Muscle layer of colon (tissue), 2 donors: ENCODE results near the gene TCTN2.

Experiments used
- H3K27ac ChIP-seq: one replicate; pipeline ENCODE4 v1.7.0; 2013; ENCODE audit warnings: low read depth, mild to moderate bottlenecking, low read length, moderate library complexity
- H3K27me3 ChIP-seq, 2 donors: one replicate each; pipeline ENCODE4 v1.7.0; 2013; ENCODE audit warnings: low read length in 2 of 2, mild to moderate bottlenecking in 2 of 2; ENCODE audit not compliant: insufficient read depth in 2 of 2, control insufficient read depth in 1 of 2
- H3K36me3 ChIP-seq: one replicate; pipeline ENCODE4 v1.7.0; 2013; ENCODE audit warnings: mild to moderate bottlenecking, low read length; ENCODE audit not compliant: insufficient read depth
- H3K4me1 ChIP-seq: one replicate; pipeline ENCODE4 v1.7.0; 2013; ENCODE audit warnings: mild to moderate bottlenecking, low read length; ENCODE audit not compliant: insufficient read depth
- H3K4me3 ChIP-seq, 2 donors: one replicate each; pipeline ENCODE4 v1.7.0; 2013; ENCODE audit warnings: low read length in 2 of 2, low read depth in 1 of 2, mild to moderate bottlenecking in 1 of 2, moderate library complexity in 1 of 2
- H3K9ac ChIP-seq: one replicate; pipeline ENCODE4 v1.7.0; 2013; ENCODE audit warnings: low read length
- H3K9me3 ChIP-seq: one replicate; pipeline ENCODE4 v1.7.0; 2013; ENCODE audit warnings: mild to moderate bottlenecking, low read length
- donor health status: abdominal sarcoma.
- donor health status: Adenocarcinoma of cecum.

TCTN2 gene

DNA sequence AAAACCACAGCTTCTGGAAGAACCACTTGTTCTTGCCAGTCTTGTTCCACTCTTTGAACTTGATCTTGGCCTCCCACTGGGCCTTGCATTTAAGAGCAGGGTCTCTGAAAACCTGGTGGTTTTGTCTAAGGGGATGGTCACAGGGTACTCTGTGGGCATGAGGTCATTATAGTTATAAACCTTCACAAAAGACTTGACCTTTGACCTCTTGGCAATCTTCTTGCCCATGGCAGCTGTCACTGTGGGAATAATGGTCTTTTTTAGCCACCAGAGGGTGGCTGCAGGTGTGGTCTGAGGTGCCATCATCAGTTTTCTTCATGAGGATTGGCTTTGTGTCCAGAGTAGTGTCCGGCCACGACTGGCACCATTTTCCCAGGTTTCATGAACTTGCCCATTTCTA, 50.3 kb downstream of the TCTN2 start:
- H3K27me3 ChIP-seq = no peaks in the 10 kb centered on the region
- no peaks in the 10 kb centered on the region for H3K36me3 ChIP-seq

DNA sequence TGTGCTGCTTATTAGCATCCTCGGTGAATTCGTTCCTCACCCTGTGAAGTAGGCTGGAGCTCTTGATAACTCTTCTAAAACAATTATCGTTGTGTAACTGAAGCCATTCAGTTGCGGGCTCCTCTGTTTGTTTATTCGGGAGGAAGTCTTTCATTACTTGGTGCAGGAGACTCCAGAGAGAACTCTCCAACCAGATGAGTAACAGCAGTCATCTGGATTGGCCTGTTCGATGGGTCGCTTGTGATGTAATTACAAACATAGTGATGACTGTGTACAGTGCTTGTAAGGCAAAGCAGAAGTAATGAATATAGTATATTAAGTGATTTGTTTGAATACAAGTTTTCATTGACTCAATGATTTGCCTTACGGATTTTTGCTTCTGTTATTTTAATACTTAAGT, 52.1 kb downstream of the TCTN2 start:
- Histone ChIP-seq H3K36me3 (peaks cover 12% of the 10 kb centered on the region), H3K4me3 (no peak overlapping the region), H3K9ac (no peak overlapping the region), H3K27me3 (no peaks in the 10 kb centered on the region), H3K9me3 (no peaks in the 10 kb centered on the region), H3K4me1 (no peaks in the 10 kb centered on the region), H3K27ac (no peak overlapping the region)

More for the DNA sequence above, 50.3 kb downstream of the TCTN2 start:
- no peak overlapping the region for H3K27ac ChIP-seq
- no peaks in the 10 kb centered on the region for H3K4me1 ChIP-seq
- no peak overlapping the region for H3K9ac ChIP-seq
- no peaks in the 10 kb centered on the region for H3K9me3 ChIP-seq
- no peak overlapping the region for H3K4me3 ChIP-seq

DNA sequence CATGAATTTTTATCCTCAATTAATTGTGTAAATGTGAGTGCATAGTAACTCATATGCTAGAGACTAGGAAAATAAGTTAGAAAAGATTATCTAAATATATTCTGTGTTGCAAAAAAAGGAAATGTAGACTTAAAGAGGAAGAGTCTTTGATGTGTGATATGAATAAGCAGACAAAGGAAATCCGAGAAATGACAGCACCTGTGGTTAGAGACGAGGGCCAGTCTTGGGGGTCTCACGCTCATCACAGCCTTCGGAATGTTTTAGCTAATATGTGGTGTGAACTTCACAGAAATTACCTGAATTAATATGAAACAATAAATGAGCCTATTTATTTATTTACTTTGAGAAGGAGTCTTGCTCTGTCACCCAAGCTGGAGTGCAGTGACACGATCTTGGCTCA, 52.9 kb downstream of the TCTN2 start:
- H3K9ac ChIP-seq = no peak overlapping the region
- H3K4me3 ChIP-seq = no peak overlapping the region
- no peaks in the 10 kb centered on the region for H3K4me1 ChIP-seq
- no peaks in the 10 kb centered on the region for H3K27me3 ChIP-seq
- H3K36me3 ChIP-seq = peaks cover 16% of the 10 kb centered on the region
- H3K27ac ChIP-seq = no peak overlapping the region
- no peaks in the 10 kb centered on the region for H3K9me3 ChIP-seq

DNA sequence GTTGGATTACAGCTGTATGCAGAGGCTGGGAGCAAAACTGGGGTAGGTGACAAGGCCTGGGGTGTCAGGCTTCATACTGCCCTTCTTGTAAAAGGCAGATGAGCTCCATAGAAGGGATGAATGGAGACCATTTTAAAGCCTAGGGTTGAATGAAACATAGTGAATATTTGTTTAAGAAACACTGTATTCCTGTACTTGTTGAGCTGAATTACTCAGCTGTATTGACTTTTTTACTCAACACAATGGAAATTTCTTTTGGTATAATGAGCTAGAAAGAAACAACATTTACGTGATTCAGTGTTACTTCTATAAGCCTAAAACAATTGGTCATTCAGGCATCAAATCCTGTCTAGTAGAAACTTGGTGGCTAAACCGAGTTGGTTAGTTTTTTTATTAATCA, 55.3 kb downstream of the TCTN2 start:
- H3K36me3 ChIP-seq = peaks cover 18% of the 10 kb centered on the region
- no peak overlapping the region for H3K27ac ChIP-seq
- no peak overlapping the region for H3K9ac ChIP-seq
- H3K27me3 ChIP-seq = no peaks in the 10 kb centered on the region
- H3K9me3 ChIP-seq = no peaks in the 10 kb centered on the region
- H3K4me1 ChIP-seq = no peaks in the 10 kb centered on the region
- no peak overlapping the region for H3K4me3 ChIP-seq

DNA sequence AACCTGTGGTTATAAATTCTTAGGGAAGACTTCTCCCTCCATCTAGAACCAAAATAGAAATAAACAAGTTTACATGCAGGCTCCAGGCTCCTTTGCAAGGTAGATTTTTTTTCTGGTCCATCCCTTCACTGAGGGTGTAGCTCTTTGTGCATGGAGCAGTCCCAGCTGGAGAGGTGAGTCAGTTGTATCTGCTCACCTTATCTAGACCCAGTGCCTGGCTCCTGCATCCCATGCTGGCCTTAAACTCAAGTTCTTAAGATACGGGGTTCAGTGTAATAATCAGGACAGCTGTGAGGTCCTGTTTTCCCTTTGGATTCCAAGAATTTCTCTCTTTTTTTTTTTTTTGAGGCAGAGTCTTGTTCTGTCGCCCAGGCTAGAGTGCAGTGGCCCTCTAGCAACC, 56.0 kb downstream of the TCTN2 start:
- no peaks in the 10 kb centered on the region for H3K4me1 ChIP-seq
- H3K27ac ChIP-seq = no peak overlapping the region
- peaks cover 23% of the 10 kb centered on the region for H3K36me3 ChIP-seq
- no peak overlapping the region for H3K4me3 ChIP-seq
- no peaks in the 10 kb centered on the region for H3K27me3 ChIP-seq
- no peak overlapping the region for H3K9ac ChIP-seq
- no peaks in the 10 kb centered on the region for H3K9me3 ChIP-seq

DNA sequence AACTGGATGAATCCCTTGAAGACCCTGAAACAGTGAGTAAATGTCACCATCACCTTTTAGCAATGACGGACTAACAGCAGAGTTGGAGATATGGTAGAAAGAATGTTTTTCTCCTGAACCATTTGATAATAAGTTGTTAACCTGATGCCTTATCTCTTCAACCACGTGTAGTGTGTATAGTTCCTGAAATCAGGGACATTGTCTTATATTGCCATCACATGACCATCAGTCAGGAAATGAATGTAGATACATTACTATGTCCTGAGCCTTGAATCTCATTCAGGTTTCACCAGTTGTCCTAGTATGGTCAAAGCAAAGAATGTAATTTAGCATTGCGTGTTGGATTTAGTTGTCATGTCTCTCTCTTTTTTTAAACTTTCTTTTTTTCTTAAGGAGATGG, 57.0 kb downstream of the TCTN2 start:
- Histone ChIP-seq H3K4me3 (no peak overlapping the region), H3K9ac (no peak overlapping the region), H3K27ac (no peak overlapping the region), H3K4me1 (no peaks in the 10 kb centered on the region), H3K36me3 (peaks cover 23% of the 10 kb centered on the region), H3K27me3 (no peaks in the 10 kb centered on the region), H3K9me3 (no peaks in the 10 kb centered on the region)

DNA sequence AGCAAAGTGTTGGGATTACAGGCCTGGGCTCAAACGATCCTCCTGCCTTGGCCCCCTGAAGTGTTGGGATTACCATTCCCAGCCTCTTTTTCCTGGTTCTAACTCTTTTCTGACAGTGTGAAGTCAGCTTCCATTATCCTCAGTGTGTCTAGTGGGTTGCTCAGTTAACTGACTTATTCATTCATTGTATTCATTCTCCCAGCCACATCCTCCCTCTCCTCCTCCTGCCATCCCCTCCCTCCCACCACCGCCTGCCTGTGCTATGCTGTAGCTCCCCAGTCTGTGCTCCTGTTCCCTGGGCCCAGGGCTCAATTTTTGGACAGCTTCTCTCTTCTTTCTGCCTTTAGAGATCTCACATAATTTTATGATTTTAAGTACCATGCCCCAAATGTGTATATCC, 60.7 kb downstream of the TCTN2 start:
- Histone ChIP-seq H3K36me3 (peaks cover 45% of the 10 kb centered on the region), H3K9me3 (no peaks in the 10 kb centered on the region), H3K9ac (no peak overlapping the region), H3K4me1 (no peaks in the 10 kb centered on the region), H3K27me3 (no peaks in the 10 kb centered on the region), H3K4me3 (no peak overlapping the region), H3K27ac (no peak overlapping the region)

DNA sequence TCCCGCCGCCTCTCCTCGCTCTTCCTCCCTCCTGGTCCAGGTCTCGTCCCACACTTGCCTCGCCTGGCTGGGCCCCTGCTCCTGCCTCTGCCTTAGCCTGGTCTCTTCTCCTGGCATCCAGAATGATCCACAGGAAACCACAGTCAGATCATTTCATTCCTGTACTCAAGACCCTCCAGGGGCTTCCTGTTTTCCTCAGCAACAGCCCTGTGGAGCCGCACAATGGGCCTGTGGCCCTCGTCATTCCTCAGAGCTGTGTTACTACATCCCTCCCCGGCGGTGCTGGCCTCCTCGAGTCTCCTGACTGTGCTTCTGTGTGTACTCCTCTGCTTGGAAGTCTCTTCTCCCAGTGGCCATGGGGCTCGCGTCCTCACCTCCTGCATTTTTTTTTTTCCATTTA, 61.3 kb downstream of the TCTN2 start:
- H3K36me3 ChIP-seq = peaks cover 43% of the 10 kb centered on the region
- no peaks in the 10 kb centered on the region for H3K4me1 ChIP-seq
- no peaks in the 10 kb centered on the region for H3K9me3 ChIP-seq
- H3K4me3 ChIP-seq = no peak overlapping the region
- no peak overlapping the region for H3K27ac ChIP-seq
- no peak overlapping the region for H3K9ac ChIP-seq
- no peaks in the 10 kb centered on the region for H3K27me3 ChIP-seq

DNA sequence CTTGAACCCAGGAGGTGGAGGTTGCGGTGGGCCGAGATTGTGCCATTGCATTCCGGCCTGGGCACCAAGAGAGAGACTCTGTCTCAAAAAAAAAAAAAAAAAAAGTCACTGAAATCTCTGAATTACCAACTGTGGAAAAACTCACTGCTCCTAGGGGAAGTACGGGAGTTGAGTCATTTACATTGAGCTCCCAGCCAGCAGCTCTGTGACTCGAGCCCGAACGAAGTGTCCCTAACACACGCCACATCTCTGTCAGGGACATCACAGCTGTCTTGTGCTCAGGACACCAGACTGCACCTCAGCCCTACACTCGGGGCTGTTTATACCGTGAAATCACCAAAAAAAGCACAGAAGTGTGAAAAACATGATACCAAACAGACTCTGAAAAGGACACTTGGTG, 62.3 kb downstream of the TCTN2 start:
- Histone ChIP-seq H3K4me1 (no peaks in the 10 kb centered on the region), H3K36me3 (peaks cover 35% of the 10 kb centered on the region), H3K27me3 (no peaks in the 10 kb centered on the region), H3K4me3 (no peak overlapping the region), H3K27ac (no peak overlapping the region), H3K9ac (no peak overlapping the region), H3K9me3 (no peaks in the 10 kb centered on the region)

DNA sequence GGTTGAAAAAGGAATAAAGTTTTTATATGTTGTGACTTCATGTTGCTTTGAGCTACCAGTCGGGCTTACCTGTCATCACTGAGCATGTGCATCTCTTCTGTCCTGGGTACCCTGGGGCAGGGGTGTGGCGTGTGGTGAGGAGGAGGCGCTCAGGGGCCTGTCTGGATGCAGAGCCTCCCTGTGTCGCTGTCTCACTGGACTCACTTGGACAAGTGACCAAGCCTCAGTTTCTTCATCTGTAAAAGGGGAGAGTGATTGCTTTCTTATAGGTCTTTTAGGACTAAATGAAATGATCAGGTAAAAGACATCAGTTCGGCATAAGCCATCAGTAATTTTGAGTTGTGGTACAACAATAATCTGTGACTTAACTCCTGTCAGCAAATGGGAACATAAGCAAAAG, 63.4 kb downstream of the TCTN2 start:
- H3K27ac ChIP-seq = no peak overlapping the region
- H3K9me3 ChIP-seq = no peaks in the 10 kb centered on the region
- no peak overlapping the region for H3K4me3 ChIP-seq
- no peaks in the 10 kb centered on the region for H3K27me3 ChIP-seq
- no peaks in the 10 kb centered on the region for H3K4me1 ChIP-seq
- peaks cover 37% of the 10 kb centered on the region for H3K36me3 ChIP-seq
- H3K9ac ChIP-seq = no peak overlapping the region

DNA sequence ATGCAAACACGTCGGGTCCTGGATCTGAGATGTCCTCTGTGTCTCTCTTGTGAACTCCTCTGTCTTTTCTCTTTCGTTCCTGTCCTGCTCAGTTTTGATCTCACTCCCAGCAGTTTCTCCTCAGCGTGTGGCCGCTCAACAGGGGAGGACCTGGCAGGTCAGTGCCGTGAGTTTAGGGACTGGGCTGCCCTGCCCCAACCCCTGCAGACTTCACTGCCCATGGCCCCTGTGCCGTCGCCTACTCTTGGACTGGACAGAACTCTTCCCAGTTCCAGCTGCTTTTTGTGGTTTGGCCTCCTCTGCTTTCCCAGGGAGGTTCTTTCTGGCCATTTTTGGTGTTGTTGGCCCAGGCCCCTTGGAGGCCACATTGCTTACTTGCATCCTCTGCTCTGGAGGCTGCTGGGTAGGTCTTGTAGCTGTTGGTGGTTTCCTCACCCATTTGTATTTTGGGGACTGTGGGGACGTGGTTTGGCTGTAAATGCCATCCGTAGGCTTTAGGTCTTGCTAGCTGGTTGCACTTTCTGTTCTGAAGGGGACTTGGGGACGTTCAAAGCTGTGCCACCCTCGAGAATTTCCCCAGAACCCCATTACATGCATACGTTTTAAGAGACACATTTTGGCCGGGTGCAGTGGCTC, 71.1 kb downstream of the TCTN2 start:
- Histone ChIP-seq H3K27ac (no peak overlapping the region), H3K36me3 (peaks cover 36% of the 10 kb centered on the region), H3K4me3 (no peak overlapping the region), H3K9ac (no peak overlapping the region), H3K4me1 (no peaks in the 10 kb centered on the region), H3K9me3 (no peaks in the 10 kb centered on the region), H3K27me3 (no peaks in the 10 kb centered on the region)

DNA sequence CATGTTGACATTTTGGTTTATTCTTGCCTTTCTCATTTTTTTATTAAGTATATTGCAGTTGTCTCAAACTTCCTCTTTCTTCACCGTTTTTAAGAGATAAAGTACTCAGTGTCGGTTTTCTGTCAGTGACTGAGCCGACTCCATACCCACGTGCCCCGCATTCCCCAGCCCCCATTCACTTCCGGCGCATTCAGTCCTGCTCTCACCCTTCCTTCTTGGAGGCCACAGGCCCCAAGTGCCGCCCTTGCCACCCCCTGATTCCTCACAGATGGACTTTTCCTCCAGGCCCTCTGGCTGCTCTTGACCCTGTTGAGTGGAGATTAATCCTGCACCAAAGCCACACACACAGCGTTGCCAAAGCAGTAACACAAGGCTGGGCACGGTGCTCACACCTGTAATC, 72.1 kb downstream of the TCTN2 start:
- H3K36me3 ChIP-seq = peaks cover 39% of the 10 kb centered on the region
- no peak overlapping the region for H3K9ac ChIP-seq
- no peaks in the 10 kb centered on the region for H3K27me3 ChIP-seq
- H3K27ac ChIP-seq = no peak overlapping the region
- H3K4me3 ChIP-seq = no peak overlapping the region
- H3K9me3 ChIP-seq = no peaks in the 10 kb centered on the region
- H3K4me1 ChIP-seq = no peaks in the 10 kb centered on the region
